ENCODE results near the gene SLC12A5.

GRCh38 chr20:46101957-46102356 lies 72.9 kb downstream of the SLC12A5 start:
- TF ChIP-seq CTCF (IDR thresholded peaks at IDR 0.05; ENCODE audit: low read length) (no peak), EZH2 (optimal IDR thresholded peaks at IDR 0.05; ENCODE audit: low read depth, low read length) (no peak), EZH2phosphoT487 (IDR thresholded peaks at IDR 0.05; ENCODE audit: low read length) (no peak)
